Ectodermal cell (in vitro differentiated cells): ENCODE results near the gene ZFP36L2.
"Not testable (repeated sequence)": the region's sequence is repeated elsewhere in the genome, so short reads cannot be mapped to it uniquely, and the experiment has no call there.

Experiments
- H3K27ac ChIP-seq: 2 replicates; pipeline ENCODE4 v1.7.0; 2013; ENCODE audit warnings: mild to moderate bottlenecking, low read depth, low read length; ENCODE audit not compliant: insufficient read depth, poor library complexity, severe bottlenecking
- H3K27me3 ChIP-seq: 2 replicates; pipeline ENCODE4 v1.7.0; 2013; ENCODE audit warnings: mild to moderate bottlenecking, low read length; ENCODE audit not compliant: insufficient read depth, control insufficient read depth, poor library complexity, severe bottlenecking
- H3K36me3 ChIP-seq: one replicate; pipeline ENCODE4 v1.7.0; 2013; ENCODE audit warnings: low read length; ENCODE audit not compliant: control insufficient read depth, insufficient read depth
- H3K4me1 ChIP-seq: one replicate; pipeline ENCODE4 v1.7.0; 2013; ENCODE audit warnings: low read length; ENCODE audit not compliant: control insufficient read depth, insufficient read depth
- H3K4me3 ChIP-seq: 2 replicates; pipeline ENCODE4 v1.7.0; 2013; ENCODE audit warnings: low read depth, low read length, control low read depth; ENCODE audit not compliant: insufficient read depth
- H3K9me3 ChIP-seq: 2 replicates; pipeline ENCODE4 v1.7.0; 2013; ENCODE audit warnings: mild to moderate bottlenecking, low read length, moderate library complexity; ENCODE audit not compliant: control insufficient read depth
- WGBS, 2 experiments: methylation state at CpG; one replicate each; pipeline ENCODE4 v1.1.7; 2013; ENCODE audit warnings: missing lambda C conversion rate in 2 of 2; 5-methylcytosine and 5-hydroxymethylcytosine counted together

The ZFP36L2 gene

GRCh38 chr2:43197588-43197896 is 28.9 kb downstream of the ZFP36L2 start:
- Histone ChIP-seq H3K36me3 (no peaks in the 10 kb centered on the region), H3K9me3 (no peaks in the 10 kb centered on the region), H3K4me1 (peaks cover 6% of the 10 kb centered on the region), H3K4me3 (no peak overlapping the region), H3K27ac (no peak overlapping the region), H3K27me3 (no peaks in the 10 kb centered on the region)
- whole genome bisulfite sequencing, 2 experiments, result 83 to 84% methylated on average over 5 of the region's 5 CpGs

DNA sequence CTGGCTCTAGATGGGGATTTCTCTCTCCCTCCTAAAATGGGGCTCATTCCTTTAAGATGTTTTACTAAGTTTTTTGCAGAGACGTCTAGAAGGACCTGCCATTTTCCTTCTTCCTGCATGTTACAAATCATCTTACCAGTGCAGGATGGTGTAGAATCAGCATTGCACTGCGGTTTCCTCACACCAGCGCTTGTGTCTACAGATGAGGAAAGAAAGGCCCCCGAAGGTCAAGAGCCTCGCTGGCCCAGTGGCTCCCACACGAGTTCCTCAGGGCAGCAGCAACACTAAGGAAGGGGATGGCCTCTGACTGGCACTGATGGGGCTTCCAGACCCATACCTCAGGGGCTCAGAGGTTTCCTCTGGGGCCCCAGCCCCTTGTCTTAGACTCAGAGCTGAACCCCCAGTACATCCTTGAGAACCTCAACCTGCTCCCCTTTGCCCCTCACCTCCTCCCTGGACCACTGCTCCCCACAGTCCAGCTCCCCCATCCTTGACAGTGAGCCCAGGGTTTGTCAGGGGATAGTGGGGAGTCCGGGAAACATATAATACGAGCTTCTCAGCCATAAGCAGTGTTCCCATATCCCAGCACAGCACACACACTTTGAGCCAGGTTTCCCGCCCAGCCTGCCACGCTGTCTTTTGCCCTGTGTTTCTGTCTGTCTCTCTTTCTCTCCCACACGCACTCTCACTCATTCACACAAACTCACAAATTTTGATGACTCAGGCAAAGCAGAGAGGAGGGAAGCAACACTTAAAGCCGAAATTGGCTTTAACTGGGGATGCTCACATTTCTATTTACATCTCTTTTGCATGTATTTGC is 29.4 kb downstream of the ZFP36L2 start:
- Histone ChIP-seq H3K4me1 (peaks cover 6% of the 10 kb centered on the region), H3K36me3 (no peaks in the 10 kb centered on the region), H3K9me3 (no peaks in the 10 kb centered on the region), H3K4me3 (no peak overlapping the region), H3K27me3 (no peaks in the 10 kb centered on the region), H3K27ac (no peak overlapping the region)
- WGBS, 2 experiments, result 84 to 88% methylated on average over 12 of the region's 12 CpGs

DNA sequence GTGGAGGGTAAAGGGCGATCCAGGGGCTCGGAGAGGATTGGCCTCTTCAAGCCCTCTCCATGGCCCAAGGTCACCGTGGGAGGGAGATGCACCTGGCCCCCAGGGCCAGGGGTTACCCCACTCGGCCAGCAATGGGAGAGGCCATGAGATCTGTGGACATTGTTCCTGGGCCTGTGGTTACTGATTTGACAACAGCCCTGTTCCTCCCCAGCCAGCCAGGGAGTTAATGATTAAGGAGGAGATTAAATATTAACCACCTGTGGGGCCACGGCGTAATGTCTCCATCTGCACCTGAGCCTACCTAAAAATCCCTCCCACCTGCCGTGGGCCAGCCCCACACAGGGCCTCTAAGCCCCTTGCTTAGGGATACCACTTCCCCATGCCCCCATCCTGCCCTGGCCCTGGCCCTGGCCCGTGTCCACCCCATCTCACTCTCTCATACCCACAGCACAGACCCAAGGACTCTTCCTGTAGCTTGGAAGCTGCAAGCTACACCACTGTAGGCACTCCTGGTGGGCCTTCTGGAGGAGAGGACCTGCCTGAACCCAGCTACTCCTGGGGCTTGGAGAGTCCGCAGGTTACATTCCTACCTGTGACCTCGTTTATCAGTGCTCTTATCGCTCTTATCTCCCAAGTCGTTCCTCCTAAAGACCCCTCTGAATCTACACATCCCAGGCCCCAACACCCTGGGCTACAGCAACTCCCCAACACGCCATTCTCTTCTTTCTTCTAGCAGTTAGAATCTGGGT is 32.1 kb downstream of the ZFP36L2 start:
- Histone ChIP-seq H3K4me3 (no peak overlapping the region), H3K27me3 (no peaks in the 10 kb centered on the region), H3K9me3 (no peaks in the 10 kb centered on the region), H3K36me3 (no peaks in the 10 kb centered on the region), H3K27ac (no peak overlapping the region), H3K4me1 (peaks cover 6% of the 10 kb centered on the region)
- WGBS, 2 experiments, result 92 to 93% methylated on average over 13 of the region's 13 CpGs

- Histone ChIP-seq H3K4me1 (peaks cover 6% of the 10 kb centered on the region), H3K4me3 (no peak overlapping the region), H3K36me3 (no peaks in the 10 kb centered on the region), H3K9me3 (no peaks in the 10 kb centered on the region), H3K27me3 (no peaks in the 10 kb centered on the region), H3K27ac (no peak overlapping the region)
- 91 to 97% methylated on average over 4 of the region's 4 CpGs for WGBS, 2 experiments
Measured at GRCh38 chr2:43193652-43194120, 32.7 kb downstream of the ZFP36L2 start.

DNA sequence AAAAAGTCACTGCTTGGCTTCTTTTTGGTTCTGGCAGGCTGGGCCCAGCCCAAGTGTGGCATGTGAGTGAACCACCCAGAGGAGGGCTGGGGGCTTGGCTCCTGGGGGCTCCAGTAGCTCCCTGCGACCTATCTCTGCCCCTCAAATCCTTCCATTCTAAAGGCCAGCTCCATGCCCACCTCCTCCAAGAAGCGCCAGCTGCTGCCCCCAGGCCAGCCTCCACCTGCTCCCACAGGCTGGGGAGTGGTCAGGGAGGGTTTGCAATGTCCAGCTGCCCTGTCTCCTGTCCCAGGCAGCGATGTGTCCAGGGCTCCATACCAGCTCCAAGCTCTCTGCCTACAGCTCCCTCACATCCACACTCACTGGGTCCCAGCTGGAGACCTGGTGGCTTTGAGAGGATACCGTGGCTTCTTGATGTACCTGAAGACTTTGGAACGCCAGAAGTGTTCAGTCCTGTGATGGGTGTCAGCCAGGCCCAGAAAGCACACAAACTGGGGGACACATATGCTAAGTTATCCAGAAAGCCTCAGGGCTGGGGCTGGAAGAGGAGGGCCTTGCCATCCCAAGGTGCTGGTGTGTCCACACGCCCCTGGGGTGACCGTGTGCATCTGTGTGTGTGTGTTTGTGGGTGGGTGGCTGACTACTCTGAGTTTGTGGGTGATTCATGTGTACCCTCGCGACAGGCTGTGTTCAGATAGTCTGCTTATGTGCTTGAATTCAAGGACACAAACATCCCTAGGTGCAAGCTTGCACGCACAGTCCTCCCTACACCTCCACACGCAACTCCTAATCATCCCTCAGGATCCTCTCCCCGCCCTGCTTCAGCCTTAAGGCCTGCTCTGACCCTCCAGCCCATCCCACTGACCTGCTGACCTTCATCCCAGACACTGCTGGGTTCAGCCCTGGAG is 33.4 kb downstream of the ZFP36L2 start:
- no peaks in the 10 kb centered on the region for H3K27me3 ChIP-seq
- no peak overlapping the region for H3K27ac ChIP-seq
- H3K4me1 ChIP-seq, result peaks cover 6% of the 10 kb centered on the region
- H3K4me3 ChIP-seq, result no peak overlapping the region
- H3K36me3 ChIP-seq, result no peaks in the 10 kb centered on the region
- H3K9me3 ChIP-seq, result no peaks in the 10 kb centered on the region
- 90 to 92% methylated on average over 12 of the region's 12 CpGs for WGBS, 2 experiments

- 83% methylated on average over 3 of the region's 3 CpGs for WGBS, 2 experiments
- Histone ChIP-seq H3K27me3 (no peaks in the 10 kb centered on the region), H3K36me3 (no peaks in the 10 kb centered on the region), H3K9me3 (no peaks in the 10 kb centered on the region), H3K27ac (no peak overlapping the region), H3K4me1 (peaks cover 6% of the 10 kb centered on the region), H3K4me3 (no peak overlapping the region)
Measured at GRCh38 chr2:43191947-43192516, 34.4 kb downstream of the ZFP36L2 start.

GRCh38 chr2:43190311-43191052 is 35.9 kb downstream of the ZFP36L2 start:
- no peaks in the 10 kb centered on the region for H3K36me3 ChIP-seq
- H3K4me1 ChIP-seq, result peaks cover 6% of the 10 kb centered on the region
- 88 to 90% methylated on average over 10 of the region's 10 CpGs for WGBS, 2 experiments
- H3K4me3 ChIP-seq, result no peak overlapping the region
- H3K27ac ChIP-seq, result no peak overlapping the region
- no peaks in the 10 kb centered on the region for H3K27me3 ChIP-seq
- H3K9me3 ChIP-seq, result no peaks in the 10 kb centered on the region

DNA sequence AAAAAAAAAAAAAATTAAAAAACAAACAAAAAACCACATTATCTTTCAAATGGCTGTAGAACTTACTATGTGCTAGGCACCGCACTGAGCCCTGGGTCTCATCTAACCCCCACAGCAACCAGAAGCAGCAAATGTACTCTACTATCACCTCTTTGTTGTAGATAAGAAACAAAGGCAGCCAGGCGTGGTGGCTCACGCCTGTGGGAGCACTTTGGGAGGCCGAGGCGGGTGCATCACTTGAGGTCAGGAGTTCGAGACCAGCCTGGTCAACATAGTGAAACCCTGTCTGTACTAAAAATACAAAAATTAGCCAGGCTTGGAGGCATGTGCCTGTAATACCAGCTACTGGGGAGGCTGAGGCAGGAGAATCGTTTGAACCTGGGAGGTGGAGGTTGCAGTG is 36.5 kb downstream of the ZFP36L2 start:
- not testable (repeated sequence) for H3K9me3 ChIP-seq, H3K4me3 ChIP-seq, H3K27me3 ChIP-seq, H3K4me1 ChIP-seq, H3K36me3 ChIP-seq, H3K27ac ChIP-seq
- 94 to 95% methylated on average over 7 of the region's 7 CpGs for WGBS, 2 experiments

- H3K36me3 ChIP-seq, result no peaks in the 10 kb centered on the region
- no peak overlapping the region for H3K4me3 ChIP-seq
- H3K27ac ChIP-seq, result no peak overlapping the region
- no peaks in the 10 kb centered on the region for H3K9me3 ChIP-seq
- 91 to 92% methylated on average over 16 of the region's 16 CpGs for WGBS, 2 experiments
- H3K4me1 ChIP-seq, result peaks cover 6% of the 10 kb centered on the region
- no peaks in the 10 kb centered on the region for H3K27me3 ChIP-seq
Measured at GRCh38 chr2:43188561-43189386, 37.6 kb downstream of the ZFP36L2 start.
